Measurements from ENCODE around the gene HCRTR1. TPM values are rescaled to one million over a fixed set of nuclear protein-coding genes. Genes with fewer than 3 reads are reported as not detected.

The HCRTR1 gene
- total RNA-seq (2021; fragmentation: NEBNext Ultra II Directional; extraction: Animal tissue kit (Norgen Biotek cat#: 25700)), result not detected
- long read RNA-seq, result 0 reads

GRCh38 chr1:31617218-31617915 is at the start of gene HCRTR1:
TSS of gene HCRTR1 (plus strand) at chr1:31617689. CDS start at chr1:31619193, 1,504 bp downstream.
- H3K36me3 Mint-ChIP-seq (ENCODE audit: low read depth), result no peaks in the 10 kb centered on the region
- peak within 1 kb of the TSS; percentile 74 for H3K4me3 Mint-ChIP-seq
- no peak for TF ChIP-seq CTCF (IDR thresholded peaks at IDR 0.05)
- H3K27me3 Mint-ChIP-seq (ENCODE audit: insufficient read depth), result peaks cover 8% of the 10 kb centered on the region
- no peak within 1 kb of the TSS for H3K27ac Mint-ChIP-seq
- H3K4me1 Mint-ChIP-seq (ENCODE audit: low read depth), result peaks cover 6% of the 10 kb centered on the region
- no peaks in the 10 kb centered on the region for H3K9me3 Mint-ChIP-seq
- no peak for DNase-seq

DNA sequence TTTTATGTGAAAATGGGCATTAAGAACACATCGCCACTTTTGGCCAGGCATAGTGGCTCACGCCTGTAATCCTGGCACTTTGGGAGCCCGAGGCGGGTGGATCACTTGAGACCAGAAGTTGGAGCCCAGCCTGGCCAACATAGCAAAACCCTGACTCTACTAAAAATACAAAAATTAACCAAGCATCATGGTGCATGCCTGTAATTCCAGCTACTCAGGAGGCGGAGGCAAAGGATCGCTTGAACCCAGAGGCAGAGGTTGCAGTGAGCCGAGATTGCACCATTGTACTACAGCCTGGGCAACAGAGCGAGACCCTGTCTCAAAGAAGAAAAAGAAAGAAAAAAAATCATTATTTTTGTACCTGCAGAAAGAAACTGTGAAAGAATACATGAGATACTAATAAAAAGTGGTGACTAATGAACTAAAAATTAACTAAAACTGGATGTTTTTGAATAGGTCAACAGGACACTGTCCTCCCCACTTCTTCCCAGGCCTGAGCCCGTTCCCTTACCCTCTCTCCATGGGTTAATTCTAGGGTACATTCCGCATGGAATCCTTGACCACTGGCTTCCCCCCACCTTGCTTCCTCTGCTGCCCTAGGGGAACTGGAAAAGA is 49.4 kb upstream of the HCRTR1 start:
- Mint-ChIP-seq H3K9me3 (no peaks in the 10 kb centered on the region), H3K27ac (peak overlapping the region; percentile 81)

DNA sequence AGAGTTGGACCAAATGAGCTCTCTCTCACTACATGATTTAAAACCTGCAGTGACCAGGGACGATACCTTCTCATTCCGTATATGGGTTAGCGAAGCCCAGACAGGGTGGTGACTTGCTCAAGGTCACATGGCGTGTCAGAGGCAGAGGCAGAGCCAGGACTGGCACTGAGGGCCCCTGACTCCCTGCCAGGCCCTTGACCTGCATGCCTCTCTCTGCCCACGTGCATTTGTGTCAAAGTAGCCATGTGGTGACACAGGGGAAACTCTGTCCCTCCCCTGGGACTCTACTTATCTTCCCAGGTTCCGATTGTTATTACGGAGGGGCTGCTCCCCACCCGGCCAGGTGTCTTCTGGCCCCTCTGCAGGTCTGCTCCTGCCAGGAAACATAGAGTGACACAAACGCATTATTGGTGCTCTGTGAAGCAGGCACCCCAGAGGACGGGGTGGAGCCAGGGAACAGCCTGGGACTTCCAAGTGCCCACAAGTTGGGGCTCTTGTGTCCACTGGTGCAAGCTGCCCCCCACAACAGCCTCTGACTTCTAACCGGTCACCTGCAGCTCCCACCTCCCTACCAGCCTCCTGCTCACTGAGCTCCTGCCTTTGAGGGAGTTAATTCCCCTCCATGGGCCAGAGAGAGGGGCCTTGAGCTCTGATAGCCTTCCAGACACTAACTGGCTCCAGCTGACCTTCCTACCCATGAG is 48.4 kb upstream of the HCRTR1 start:
- no peak for DNase-seq
- Mint-ChIP-seq H3K9me3 (no peaks in the 10 kb centered on the region), H3K4me3 (no peak overlapping the region), H3K36me3 (ENCODE audit: low read depth) (no peaks in the 10 kb centered on the region), H3K27me3 (ENCODE audit: insufficient read depth) (no peaks in the 10 kb centered on the region; the same call in 1 of the 2 replicates), H3K27ac (peak overlapping the region; percentile 81; the same call in 1 of the 2 replicates), H3K4me1 (ENCODE audit: low read depth) (peaks cover 74% of the 10 kb centered on the region)
- TF ChIP-seq CTCF (IDR thresholded peaks at IDR 0.05), result no peak

More for the DNA sequence above, 49.4 kb upstream of the HCRTR1 start:
- H3K36me3 Mint-ChIP-seq (ENCODE audit: low read depth), result no peaks in the 10 kb centered on the region
- peak overlapping the region; percentile 57 for H3K4me3 Mint-ChIP-seq
- H3K27me3 Mint-ChIP-seq (ENCODE audit: insufficient read depth), result no peaks in the 10 kb centered on the region; the same call in 1 of the 2 replicates
- TF ChIP-seq CTCF (IDR thresholded peaks at IDR 0.05), result no peak
- DNase-seq, result peak; percentile 55
- peaks cover 74% of the 10 kb centered on the region for H3K4me1 Mint-ChIP-seq (ENCODE audit: low read depth)

DNA sequence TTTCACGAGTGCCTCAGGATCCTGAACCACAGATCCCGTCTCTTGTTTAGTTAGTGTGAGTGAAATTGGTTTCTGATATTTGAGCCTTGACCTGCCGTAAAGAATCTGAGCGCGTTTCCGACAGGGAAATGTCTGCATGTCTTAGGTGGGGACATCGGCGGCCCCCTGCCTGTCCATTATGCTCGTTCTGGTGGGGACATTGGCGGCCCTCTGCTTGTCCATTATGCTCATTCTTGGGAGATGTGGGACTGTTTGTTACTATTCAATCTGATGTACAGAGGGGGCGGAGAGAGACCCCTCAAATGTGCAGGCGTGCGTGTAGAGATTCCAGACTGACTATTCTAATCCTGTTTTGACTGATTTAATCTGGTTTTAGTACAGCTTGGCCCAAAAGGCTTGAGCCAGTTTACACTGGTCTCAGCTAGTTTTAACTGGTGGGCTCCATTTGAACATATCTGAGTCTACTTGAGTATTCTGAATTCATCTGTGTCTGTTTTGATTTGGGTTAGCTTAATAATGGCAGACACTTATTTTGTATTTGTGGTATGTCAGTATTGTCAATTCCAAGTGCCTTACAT is 47.8 kb upstream of the HCRTR1 start:
- no peak for DNase-seq
- Mint-ChIP-seq H3K4me1 (ENCODE audit: low read depth) (peaks cover 74% of the 10 kb centered on the region), H3K9me3 (no peaks in the 10 kb centered on the region), H3K27me3 (ENCODE audit: insufficient read depth) (no peaks in the 10 kb centered on the region), H3K4me3 (no peak overlapping the region), H3K36me3 (ENCODE audit: low read depth) (no peaks in the 10 kb centered on the region), H3K27ac (no peak overlapping the region)
- TF ChIP-seq CTCF (IDR thresholded peaks at IDR 0.05), result no peak

- Mint-ChIP-seq H3K9me3 (no peaks in the 10 kb centered on the region), H3K4me3 (no peak overlapping the region), H3K36me3 (ENCODE audit: low read depth) (no peaks in the 10 kb centered on the region), H3K4me1 (ENCODE audit: low read depth) (peaks cover 75% of the 10 kb centered on the region), H3K27ac (no peak overlapping the region), H3K27me3 (ENCODE audit: insufficient read depth) (no peaks in the 10 kb centered on the region)
- no peak for TF ChIP-seq CTCF (IDR thresholded peaks at IDR 0.05)
- DNase-seq, result no peak
Measured at GRCh38 chr1:31570228-31570627, 47.3 kb upstream of the HCRTR1 start.
